Keratinocyte (primary cell): ENCODE measurements around the gene CCDC24. TPM values are rescaled to one million over a fixed set of nuclear protein-coding genes. Genes with fewer than 3 reads are reported as not detected.
A peak's percentile ranks its signal among the peaks of the same experiment; 100 is the strongest.

ENCODE experiments used
- DNase-seq: peaks from one replicate; pipeline ENCODE4 v3.0.0-alpha.2; 2011; ENCODE audit warnings: low read depth, missing footprints, low spot score
- FAIRE-seq: peaks from 2 replicates; lab custom pipeline; 2011; peaks lifted over from hg19 to GRCh38; lab: Jason Lieb, UNC
- H2AFZ ChIP-seq: 2 replicates; pipeline ENCODE4 v1.6.0; 2012; ENCODE audit warnings: low read length, control low read depth, inconsistent platforms; ENCODE audit not compliant: control insufficient read depth
- H3K27ac ChIP-seq: 2 replicates; pipeline ENCODE4 v1.5.1; 2011; ENCODE audit warnings: low read length; ENCODE audit not compliant: control insufficient read depth, insufficient read depth
- H3K27me3 ChIP-seq: 3 replicates; pipeline ENCODE4 v1.6.0; 2011; ENCODE audit warnings: low read length; ENCODE audit not compliant: control insufficient read depth, insufficient read depth; ENCODE audit errors: extremely low read depth
- H3K36me3 ChIP-seq, 2 experiments: 2 replicates in 1 of 2; 3 replicates in 1 of 2; pipeline ENCODE4 v1.5.1; 2011; ENCODE audit warnings: low read length in 2 of 2, mild to moderate bottlenecking in 1 of 2; ENCODE audit not compliant: control insufficient read depth in 2 of 2, insufficient read depth in 2 of 2; ENCODE audit errors: extremely low read depth in 1 of 2
- H3K4me1 ChIP-seq: 3 replicates; pipeline ENCODE4 v1.5.1; 2011; ENCODE audit warnings: low read length; ENCODE audit not compliant: control insufficient read depth, insufficient read depth; ENCODE audit errors: extremely low read depth
- H3K4me2 ChIP-seq: 3 replicates; pipeline ENCODE4 v1.6.0; 2011; ENCODE audit warnings: low read depth, low read length; ENCODE audit not compliant: control insufficient read depth, insufficient read depth; ENCODE audit errors: extremely low read depth
- H3K4me3 ChIP-seq, 3 experiments: fragments of 200-600 bp in 1 of 3; sonication (generic) in 1 of 3; 2 replicates in 2 of 3; 3 replicates in 1 of 3; pipeline ENCODE4 v1.5.1; 2011 to 2016; ENCODE audit warnings: low read length in 3 of 3, mild to moderate bottlenecking in 3 of 3, control low read depth in 2 of 3, inconsistent platforms in 1 of 3, low read depth in 1 of 3, mixed read lengths in 1 of 3, mixed run types in 1 of 3, moderate library complexity in 1 of 3; ENCODE audit not compliant: control insufficient read depth in 2 of 3, insufficient read depth in 2 of 3; ENCODE audit errors: extremely low read depth in 1 of 3
- H3K79me2 ChIP-seq: 2 replicates; pipeline ENCODE4 v1.6.0; 2012; ENCODE audit warnings: low read length; ENCODE audit not compliant: control insufficient read depth, insufficient read depth
- H3K9ac ChIP-seq: 3 replicates; pipeline ENCODE4 v1.6.0; 2011; ENCODE audit warnings: low read length; ENCODE audit not compliant: control insufficient read depth, insufficient read depth; ENCODE audit errors: extremely low read depth
- H3K9me1 ChIP-seq: 3 replicates; pipeline ENCODE4 v1.6.0; 2011; ENCODE audit warnings: low read length; ENCODE audit not compliant: control insufficient read depth, insufficient read depth; ENCODE audit errors: extremely low read depth
- H3K9me3 ChIP-seq: 2 replicates; pipeline ENCODE4 v1.5.1; 2012; ENCODE audit warnings: low read depth, low read length; ENCODE audit not compliant: control insufficient read depth
- H4K20me1 ChIP-seq: 3 replicates; pipeline ENCODE4 v1.6.0; 2011; ENCODE audit warnings: low read length; ENCODE audit not compliant: control insufficient read depth, insufficient read depth; ENCODE audit errors: extremely low read depth
- EZH2 ChIP-seq: IDR thresholded peaks from one replicate; pipeline ENCODE4 v1.6.1; 2012; ENCODE audit warnings: inconsistent platforms, mild to moderate bottlenecking, low read length, moderate library complexity
- dilution Hi-C: fragments of 300-500 bp; cut with MboI; formaldehyde crosslinking; loops from one replicate; pipeline ENCODE4 v1.7.0; 2020; ENCODE audit warnings: low sequenced_read_pairs; ENCODE audit not compliant: extremely low pct_ligation_motif_present
- polyA minus RNA-seq, 3 experiments: library from RNA; depleted of rRNA, polyadenylated mRNA; stranded (reverse); fragments of >200 nt; gene quantifications; 1 replicate in 1 of 3; 2 replicates in 1 of 3; 3 replicates in 1 of 3; pipeline ENCODE4 v1.2.3, GENCODE V29; 2011
- polyA plus RNA-seq, 5 experiments: library from polyadenylated mRNA; depleted of rRNA in 3 of 5; stranded (reverse) in 3 of 5; stranded (forward) in 1 of 5; unstranded in 1 of 5; fragments of >200 nt; gene quantifications; 1 replicate in 1 of 5; 2 replicates in 3 of 5; 3 replicates in 1 of 5; pipeline versions ENCODE4 v1.2.1 to v1.2.3, GENCODE V29; 2011 to 2012; ENCODE audit warnings: missing spikeins in 2 of 5, low read depth in 1 of 5, low replicate concordance in 1 of 5
- TF ChIP-seq, protein P1 (sequence below), 3 experiments: IDR thresholded peaks in 1 of 3; conservative IDR thresholded peaks in 1 of 3; optimal IDR thresholded peaks in 1 of 3; 2 replicates in 2 of 3; 3 replicates in 1 of 3; pipeline versions ENCODE3 to v1.5.1; 2011; ENCODE audit warnings: low read length in 3 of 3, mild to moderate bottlenecking in 3 of 3, moderate library complexity in 2 of 3, control low read depth in 1 of 3, inconsistent platforms in 1 of 3; ENCODE audit not compliant: insufficient read depth in 2 of 3; ENCODE audit errors: extremely low read depth in 1 of 3

Gene CCDC24
- 5.2 to 6.2 TPM (median 5.2 TPM) in 3 replicates for polyA plus RNA-seq
- polyA plus RNA-seq (2011; ENCODE audit: low read depth): 2.0 TPM
- 3.0 and 7.9 TPM in 2 replicates for polyA plus RNA-seq (2011; cell fraction: cytosol; rRNA removed)
- polyA plus RNA-seq (2011; cell fraction: nucleus; rRNA removed): 13.4 and 19.2 TPM in 2 replicates
- polyA plus RNA-seq (2012; ENCODE audit: low replicate concordance): 2.3 and 9.6 TPM in 2 replicates
- polyA minus RNA-seq: 1.4 to 3.9 TPM (median 2.9 TPM) in 3 replicates
- 7.5 TPM for polyA minus RNA-seq (2011; cell fraction: cytosol; rRNA and poly(A)+ RNA removed)
- polyA minus RNA-seq (2011; cell fraction: nucleus; rRNA and poly(A)+ RNA removed): 4.0 and 4.2 TPM in 2 replicates

DNA sequence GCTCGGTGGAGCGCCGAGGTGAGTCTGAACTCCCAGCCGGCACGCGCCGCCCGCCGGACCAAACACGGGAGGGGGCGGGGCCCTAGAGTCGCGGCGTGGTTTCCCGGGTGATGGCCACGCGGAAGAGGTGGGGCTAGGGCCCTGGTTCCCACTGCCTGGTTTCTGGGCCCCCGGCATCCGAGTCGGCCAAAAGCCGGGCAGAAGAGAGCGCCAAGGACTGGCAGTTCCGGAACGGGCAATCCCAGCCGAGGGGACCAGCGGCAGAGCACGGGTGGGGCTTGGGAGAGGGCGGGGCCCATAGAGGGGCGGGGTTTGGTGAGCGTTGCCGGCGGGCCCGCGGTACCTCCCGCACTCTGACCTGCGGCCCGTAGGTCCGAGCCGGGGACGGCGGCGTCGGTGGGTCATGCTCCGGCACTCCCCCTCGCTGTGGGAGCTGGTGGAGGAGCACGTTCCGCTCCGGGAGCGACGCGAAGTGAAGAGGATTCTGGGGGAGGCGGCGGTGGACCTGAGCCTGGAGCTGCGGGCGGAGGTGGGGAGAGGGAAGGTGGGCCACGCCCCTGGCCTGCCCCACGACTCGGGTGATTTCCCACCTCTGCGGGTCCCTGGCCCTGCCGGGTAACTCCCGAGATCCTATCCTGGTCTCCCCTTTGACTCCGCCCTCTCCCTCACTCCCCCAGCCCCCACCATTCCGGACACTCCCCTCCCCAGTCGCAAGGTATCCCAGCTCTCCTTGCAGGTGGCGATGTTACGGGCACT lies at the start of gene CCDC24:
Gene CCDC24 (plus strand): TSS at position 124 of the 756 bp plus-strand sequence. CDS start 280 bp downstream, at position 404.
- FAIRE-seq (no peak), DNase-seq (no peak)
- Histone ChIP-seq H3K9me3 (no peaks in the 10 kb centered on the region), H3K4me1 (peaks cover 26% of the 10 kb centered on the region), H3K79me2 (no peaks in the 10 kb centered on the region), H3K27me3 (no peaks in the 10 kb centered on the region), H4K20me1 (no peaks in the 10 kb centered on the region), H2AFZ (peak within 1 kb of the TSS; percentile 71), H3K4me3 (peak within 1 kb of the TSS; percentile 58 to 68 (median 61)), H3K4me2 (peak within 1 kb of the TSS; percentile 85), H3K36me3 (peaks cover 4 to 9% of the 10 kb centered on the region in 2 experiments), H3K27ac (peak within 1 kb of the TSS; percentile 90), H3K9ac (peak within 1 kb of the TSS; percentile 83), H3K9me1 (no peaks in the 10 kb centered on the region)
- TF ChIP-seq, protein P1, sequence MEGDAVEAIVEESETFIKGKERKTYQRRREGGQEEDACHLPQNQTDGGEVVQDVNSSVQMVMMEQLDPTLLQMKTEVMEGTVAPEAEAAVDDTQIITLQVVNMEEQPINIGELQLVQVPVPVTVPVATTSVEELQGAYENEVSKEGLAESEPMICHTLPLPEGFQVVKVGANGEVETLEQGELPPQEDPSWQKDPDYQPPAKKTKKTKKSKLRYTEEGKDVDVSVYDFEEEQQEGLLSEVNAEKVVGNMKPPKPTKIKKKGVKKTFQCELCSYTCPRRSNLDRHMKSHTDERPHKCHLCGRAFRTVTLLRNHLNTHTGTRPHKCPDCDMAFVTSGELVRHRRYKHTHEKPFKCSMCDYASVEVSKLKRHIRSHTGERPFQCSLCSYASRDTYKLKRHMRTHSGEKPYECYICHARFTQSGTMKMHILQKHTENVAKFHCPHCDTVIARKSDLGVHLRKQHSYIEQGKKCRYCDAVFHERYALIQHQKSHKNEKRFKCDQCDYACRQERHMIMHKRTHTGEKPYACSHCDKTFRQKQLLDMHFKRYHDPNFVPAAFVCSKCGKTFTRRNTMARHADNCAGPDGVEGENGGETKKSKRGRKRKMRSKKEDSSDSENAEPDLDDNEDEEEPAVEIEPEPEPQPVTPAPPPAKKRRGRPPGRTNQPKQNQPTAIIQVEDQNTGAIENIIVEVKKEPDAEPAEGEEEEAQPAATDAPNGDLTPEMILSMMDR (optimal IDR thresholded peaks at IDR 0.05 in 1 of 3, IDR thresholded peaks at IDR 0.05 in 1 of 3, conservative IDR thresholded peaks at IDR 0.05 in 1 of 3; ENCODE audit: extremely low read depth in 1 of 3, insufficient read depth in 2 of 3, low read length in 3 of 3): no peak
- TF ChIP-seq EZH2: no peak
- dilution Hi-C loops: no loop called here

DNA sequence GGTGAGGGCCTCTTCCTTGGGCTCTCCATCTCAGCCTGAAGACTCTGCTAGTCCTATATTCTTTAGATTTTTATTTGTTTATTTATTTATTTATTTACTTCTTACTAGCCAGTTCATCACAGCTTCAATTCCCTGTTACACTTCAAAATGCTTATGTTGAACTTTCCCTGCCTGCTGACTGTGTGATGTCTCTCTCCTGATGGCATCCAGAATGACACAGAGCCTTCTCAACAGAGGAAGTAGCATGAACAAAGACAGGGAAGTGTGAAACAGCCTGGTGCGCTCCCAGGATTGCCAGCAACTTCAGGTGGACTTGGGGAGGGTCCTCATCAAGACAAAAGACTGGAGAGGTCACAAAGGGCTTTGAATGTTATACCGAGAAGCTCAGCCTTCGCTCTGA lies 49.0 kb upstream of the CCDC24 start:
- H3K9me1 ChIP-seq: no peaks in the 10 kb centered on the region
- TF ChIP-seq EZH2: no peak
- TF ChIP-seq, protein P1 (optimal IDR thresholded peaks at IDR 0.05 in 1 of 3, IDR thresholded peaks at IDR 0.05 in 1 of 3, conservative IDR thresholded peaks at IDR 0.05 in 1 of 3; ENCODE audit: extremely low read depth in 1 of 3, insufficient read depth in 2 of 3, low read length in 3 of 3): no peak
- H3K9ac ChIP-seq: no peak overlapping the region
- H3K27ac ChIP-seq: no peak overlapping the region
- H3K27me3 ChIP-seq: no peaks in the 10 kb centered on the region
- H3K9me3 ChIP-seq: no peaks in the 10 kb centered on the region
- no peak for DNase-seq
- no peak overlapping the region for H3K4me3 ChIP-seq
- no peak overlapping the region for H2AFZ ChIP-seq
- peaks cover 17% of the 10 kb centered on the region for H3K4me1 ChIP-seq
- H3K79me2 ChIP-seq: peaks cover 15% of the 10 kb centered on the region
- no peak overlapping the region for H3K4me2 ChIP-seq
- dilution Hi-C loops: loop anchor here (25.0 kb wide), 2 partner anchors 105 to 230 kb away; partner anchors contain the start of gene ST3GAL3
- peaks cover 1 to 6% of the 10 kb centered on the region in 2 experiments for H3K36me3 ChIP-seq
- H4K20me1 ChIP-seq: no peaks in the 10 kb centered on the region
- no peak for FAIRE-seq
